Nephron (organoid): Measurements from ENCODE around the gene RTN4RL1.

Experiments used
- H3K27ac Mint-ChIP-seq, 3 experiments: 2 replicates each; pipeline ENCODE4 v1.8.0; 2020; ENCODE audit warnings: mixed read lengths in 3 of 3, mild to moderate bottlenecking in 2 of 3, moderate library complexity in 1 of 3
- H3K27me3 Mint-ChIP-seq: 2 replicates; pipeline ENCODE4 v1.8.0; 2021; ENCODE audit warnings: low read depth, mild to moderate bottlenecking, moderate library complexity, mixed read lengths
- H3K36me3 Mint-ChIP-seq: 2 replicates; pipeline ENCODE4 v1.8.0; 2020; ENCODE audit warnings: low read depth, mixed read lengths
- H3K4me1 Mint-ChIP-seq: 2 replicates; pipeline ENCODE4 v1.8.0; 2020; ENCODE audit warnings: mixed read lengths
- H3K4me3 Mint-ChIP-seq, 3 experiments: 2 replicates each; pipeline ENCODE4 v1.8.0; 2020; ENCODE audit warnings: mild to moderate bottlenecking in 3 of 3, mixed read lengths in 3 of 3, moderate library complexity in 2 of 3
- H3K9me3 Mint-ChIP-seq: 2 replicates; pipeline ENCODE4 v1.8.0; 2020; ENCODE audit warnings: mixed read lengths
- CTCF ChIP-seq, 3 experiments: fragments of 200-600 bp; sonication (generic); IDR thresholded peaks; one replicate each; pipeline ENCODE4 v1.5.0; 2021; ENCODE audit warnings: antibody characterized with exemption in 3 of 3; ENCODE audit not compliant: unreplicated experiment in 3 of 3

RTN4RL1 gene

GRCh38 chr17:1999557-2000251 lies 25.4 kb downstream of the RTN4RL1 start:
- Mint-ChIP-seq H3K27ac (peak overlapping the region; percentile 89 to 98 (median 98)), H3K9me3 (no peaks in the 10 kb centered on the region), H3K27me3 (peaks cover 12% of the 10 kb centered on the region), H3K4me1 (peaks cover 38% of the 10 kb centered on the region), H3K36me3 (no peaks in the 10 kb centered on the region), H3K4me3 (peak overlapping the region; percentile 67 to 81 (median 72))
- no peak for TF ChIP-seq CTCF (IDR thresholded peaks at IDR 0.05; ENCODE audit: unreplicated experiment in 3 of 3)

- H3K4me3 Mint-ChIP-seq: no peak overlapping the region
- H3K9me3 Mint-ChIP-seq: no peaks in the 10 kb centered on the region
- H3K27ac Mint-ChIP-seq: peak overlapping the region in 1 of 3 experiments; percentile 97
- peaks cover 22% of the 10 kb centered on the region for H3K27me3 Mint-ChIP-seq
- H3K36me3 Mint-ChIP-seq: no peaks in the 10 kb centered on the region
- TF ChIP-seq CTCF (IDR thresholded peaks at IDR 0.05; ENCODE audit: unreplicated experiment in 3 of 3): no peak
- H3K4me1 Mint-ChIP-seq: peaks cover 38% of the 10 kb centered on the region
Measured at GRCh38 chr17:1997927-1998742, 27.0 kb downstream of the RTN4RL1 start.

GRCh38 chr17:1997289-1997926 lies 27.7 kb downstream of the RTN4RL1 start:
- H3K36me3 Mint-ChIP-seq: no peaks in the 10 kb centered on the region
- H3K4me1 Mint-ChIP-seq: peaks cover 38% of the 10 kb centered on the region
- H3K27me3 Mint-ChIP-seq: peaks cover 26% of the 10 kb centered on the region
- H3K4me3 Mint-ChIP-seq: peak overlapping the region; percentile 26 to 75 (median 74)
- TF ChIP-seq CTCF (IDR thresholded peaks at IDR 0.05; ENCODE audit: unreplicated experiment in 3 of 3): no peak
- H3K27ac Mint-ChIP-seq: peak overlapping the region; percentile 65 to 97 (median 87)
- H3K9me3 Mint-ChIP-seq: no peaks in the 10 kb centered on the region

GRCh38 chr17:1996800-1997288 lies 28.3 kb downstream of the RTN4RL1 start:
- H3K4me1 Mint-ChIP-seq: peaks cover 38% of the 10 kb centered on the region
- H3K4me3 Mint-ChIP-seq: peak overlapping the region; percentile 26 to 75 (median 74)
- no peaks in the 10 kb centered on the region for H3K9me3 Mint-ChIP-seq
- H3K36me3 Mint-ChIP-seq: no peaks in the 10 kb centered on the region
- peaks cover 27% of the 10 kb centered on the region for H3K27me3 Mint-ChIP-seq
- no peak for TF ChIP-seq CTCF (IDR thresholded peaks at IDR 0.05; ENCODE audit: unreplicated experiment in 3 of 3)
- peak overlapping the region; percentile 65 to 97 (median 87) for H3K27ac Mint-ChIP-seq

- peaks cover 38% of the 10 kb centered on the region for H3K4me1 Mint-ChIP-seq
- no peaks in the 10 kb centered on the region for H3K9me3 Mint-ChIP-seq
- H3K27me3 Mint-ChIP-seq: peaks cover 32% of the 10 kb centered on the region
- no peak for TF ChIP-seq CTCF (IDR thresholded peaks at IDR 0.05; ENCODE audit: unreplicated experiment in 3 of 3)
- peak overlapping the region; percentile 65 to 97 (median 69) for H3K27ac Mint-ChIP-seq
- peak overlapping the region in 2 of 3 experiments; percentile 29 to 49 for H3K4me3 Mint-ChIP-seq
- no peaks in the 10 kb centered on the region for H3K36me3 Mint-ChIP-seq
Measured at GRCh38 chr17:1995907-1996799, 29.0 kb downstream of the RTN4RL1 start.
